Brain microvascular endothelial cell (primary cell): ENCODE results near the gene GFER.

Experiments used
- DNase-seq: peaks from one replicate; pipeline ENCODE4 v3.0.0-alpha.2; 2020
- H3K27ac ChIP-seq: fragments of 250-450 bp; sonication (Bioruptor Pico); 2 replicates; pipeline ENCODE4 v1.5.1; 2020; ENCODE audit warnings: mild to moderate bottlenecking, moderate library complexity
- H3K27me3 ChIP-seq: fragments of 250-450 bp; sonication (Bioruptor Pico); replicated peaks from 2 replicates; pipeline ENCODE4 v1.5.1; 2020; ENCODE audit warnings: mild to moderate bottlenecking
- H3K36me3 ChIP-seq: fragments of 250-450 bp; sonication (Bioruptor Pico); replicated peaks from 2 replicates; pipeline ENCODE4 v1.5.1; 2020; ENCODE audit warnings: mild to moderate bottlenecking
- H3K4me3 ChIP-seq: 2 replicates; pipeline ENCODE4 v1.5.1; 2011; ENCODE audit warnings: low read depth, mild to moderate bottlenecking, control low read depth, low read length, moderate library complexity
- in situ Hi-C: cut with HindIII; loops from 2 replicates; pipeline ENCODE4 v1.10.0; 2017; ENCODE audit warnings: low sequenced_read_pairs, low pct_ligation_motif_present
- TF ChIP-seq, protein P1 (sequence below): IDR thresholded peaks from 2 replicates; pipeline ENCODE4 v1.5.1; 2011; ENCODE audit warnings: low read depth, mild to moderate bottlenecking, moderate library complexity, low read length, control low read depth, inconsistent platforms; ENCODE audit errors: missing control alignments

The GFER gene

DNA sequence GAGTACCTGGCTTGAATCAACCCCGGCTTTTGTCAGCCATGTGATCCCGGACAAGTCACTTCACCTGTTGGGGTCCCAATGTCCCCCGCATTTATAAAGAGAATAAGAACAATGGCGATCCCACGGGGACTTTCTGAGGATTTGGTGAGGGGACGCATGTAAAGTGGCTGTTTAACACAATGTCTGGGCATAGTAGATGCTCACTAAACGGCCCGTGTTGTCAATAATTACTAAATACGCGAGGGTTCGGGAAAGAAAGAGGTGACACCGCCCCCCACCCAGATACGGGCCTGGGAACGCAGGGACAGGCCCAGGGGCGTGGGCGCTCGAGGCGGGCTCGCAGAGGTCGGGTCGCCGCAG lies 7.6 kb downstream of the GFER start:
- Histone ChIP-seq H3K4me3 (no peak overlapping the region), H3K27ac (no peak overlapping the region), H3K36me3 (peaks cover 7% of the 10 kb centered on the region), H3K27me3 (peaks cover 21% of the 10 kb centered on the region)
- TF ChIP-seq, protein P1, sequence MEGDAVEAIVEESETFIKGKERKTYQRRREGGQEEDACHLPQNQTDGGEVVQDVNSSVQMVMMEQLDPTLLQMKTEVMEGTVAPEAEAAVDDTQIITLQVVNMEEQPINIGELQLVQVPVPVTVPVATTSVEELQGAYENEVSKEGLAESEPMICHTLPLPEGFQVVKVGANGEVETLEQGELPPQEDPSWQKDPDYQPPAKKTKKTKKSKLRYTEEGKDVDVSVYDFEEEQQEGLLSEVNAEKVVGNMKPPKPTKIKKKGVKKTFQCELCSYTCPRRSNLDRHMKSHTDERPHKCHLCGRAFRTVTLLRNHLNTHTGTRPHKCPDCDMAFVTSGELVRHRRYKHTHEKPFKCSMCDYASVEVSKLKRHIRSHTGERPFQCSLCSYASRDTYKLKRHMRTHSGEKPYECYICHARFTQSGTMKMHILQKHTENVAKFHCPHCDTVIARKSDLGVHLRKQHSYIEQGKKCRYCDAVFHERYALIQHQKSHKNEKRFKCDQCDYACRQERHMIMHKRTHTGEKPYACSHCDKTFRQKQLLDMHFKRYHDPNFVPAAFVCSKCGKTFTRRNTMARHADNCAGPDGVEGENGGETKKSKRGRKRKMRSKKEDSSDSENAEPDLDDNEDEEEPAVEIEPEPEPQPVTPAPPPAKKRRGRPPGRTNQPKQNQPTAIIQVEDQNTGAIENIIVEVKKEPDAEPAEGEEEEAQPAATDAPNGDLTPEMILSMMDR = no peak
- no peak for DNase-seq
- in situ Hi-C loops = no loop called here

DNA sequence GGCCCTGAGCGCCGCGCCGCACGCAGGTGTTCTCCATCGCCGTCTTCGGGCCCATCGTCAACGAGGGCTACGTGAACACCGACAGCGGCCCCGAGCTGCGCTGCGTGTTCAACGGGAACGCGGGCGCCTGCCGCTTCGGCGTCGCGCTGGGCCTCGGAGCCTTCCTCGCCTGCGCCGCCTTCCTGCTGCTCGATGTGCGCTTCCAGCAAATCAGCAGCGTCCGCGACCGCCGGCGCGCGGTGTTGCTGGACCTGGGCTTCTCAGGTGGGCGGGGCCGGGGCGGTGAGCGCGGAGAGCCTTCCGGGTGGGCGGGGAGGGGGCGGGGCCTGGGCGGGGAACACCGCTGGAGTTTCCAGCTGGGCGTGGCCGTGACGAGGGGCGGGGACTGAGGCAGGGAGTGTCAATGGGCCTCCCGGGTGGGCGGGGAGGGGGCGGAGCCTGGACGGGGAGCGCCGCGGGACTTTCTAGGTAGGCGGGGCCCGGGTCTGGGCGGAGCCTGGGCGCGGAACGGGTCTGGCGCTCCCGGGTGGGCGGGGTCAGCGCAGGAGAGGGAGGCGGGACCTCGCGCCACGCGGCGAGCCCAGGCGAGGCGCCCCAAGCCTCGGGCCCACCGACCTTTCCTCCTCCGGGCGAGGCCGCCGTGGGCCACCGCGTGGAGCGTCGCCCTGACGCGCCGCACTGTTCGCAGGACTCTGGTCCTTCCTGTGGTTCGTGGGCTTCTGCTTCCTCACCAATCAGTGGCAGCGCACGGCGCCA lies 8.1 kb downstream of the GFER start:
- TF ChIP-seq, protein P1 = no peak

DNA sequence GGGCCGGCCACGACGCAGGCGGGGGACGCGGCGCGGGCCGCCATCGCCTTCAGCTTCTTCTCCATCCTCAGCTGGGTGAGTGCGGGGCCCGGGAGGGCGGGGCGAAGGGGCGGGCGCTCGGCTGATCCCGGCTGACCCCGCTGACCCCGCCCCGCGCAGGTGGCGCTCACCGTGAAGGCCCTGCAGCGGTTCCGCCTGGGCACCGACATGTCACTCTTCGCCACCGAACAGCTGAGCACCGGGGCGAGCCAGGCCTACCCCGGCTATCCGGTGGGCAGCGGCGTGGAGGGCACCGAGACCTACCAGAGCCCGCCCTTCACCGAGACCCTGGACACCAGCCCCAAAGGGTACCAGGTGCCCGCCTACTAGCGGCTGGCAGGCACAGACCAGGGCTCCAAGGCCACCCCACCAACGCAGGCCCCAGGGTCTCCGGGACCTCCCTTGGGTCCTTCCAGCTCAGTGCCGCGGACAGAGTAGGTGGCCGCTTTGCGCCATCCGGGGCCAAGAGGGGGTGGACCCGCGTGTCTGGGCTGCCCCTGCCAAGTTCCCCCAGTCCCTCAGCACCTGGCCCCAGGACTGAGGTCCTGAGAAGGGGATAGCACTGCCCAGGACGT lies 8.8 kb downstream of the GFER start:
- no peak overlapping the region for H3K27ac ChIP-seq
- in situ Hi-C loops = no loop called here
- no peak overlapping the region for H3K4me3 ChIP-seq

More for the DNA sequence above, 8.1 kb downstream of the GFER start:
- Histone ChIP-seq H3K4me3 (peak overlapping the region; percentile 35), H3K27ac (no peak overlapping the region), H3K36me3 (peaks cover 8% of the 10 kb centered on the region), H3K27me3 (peaks cover 21% of the 10 kb centered on the region)
- in situ Hi-C loops = no loop called here
- peak; percentile 94 for DNase-seq

DNA sequence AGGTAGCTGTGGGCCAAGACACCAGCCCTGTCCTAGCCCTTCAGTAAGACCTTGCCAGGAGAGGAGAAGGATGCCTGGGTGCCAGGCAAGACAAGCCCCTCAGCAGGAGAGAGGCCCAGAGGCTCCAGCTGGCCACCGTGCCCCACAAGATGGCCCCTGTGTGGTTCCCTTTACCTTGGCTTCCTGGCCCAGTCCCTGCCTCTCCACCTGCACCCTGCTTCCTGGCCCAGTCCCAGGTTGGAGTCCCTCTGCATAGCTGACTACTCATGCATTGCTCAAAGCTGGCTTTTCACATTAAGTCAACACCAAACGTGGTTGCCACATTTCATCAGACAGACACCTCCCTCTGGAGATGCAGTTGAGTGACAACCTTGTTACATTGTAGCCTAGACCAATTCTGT lies 9.7 kb downstream of the GFER start:
- Histone ChIP-seq H3K36me3 (peaks cover 22% of the 10 kb centered on the region), H3K4me3 (no peak overlapping the region), H3K27ac (no peak overlapping the region), H3K27me3 (peaks cover 20% of the 10 kb centered on the region)
- in situ Hi-C loops = no loop called here
- TF ChIP-seq, protein P1 = no peak
- no peak for DNase-seq

More for the DNA sequence above, 8.8 kb downstream of the GFER start:
- H3K36me3 ChIP-seq = peaks cover 13% of the 10 kb centered on the region
- TF ChIP-seq, protein P1 = no peak
- H3K27me3 ChIP-seq = peaks cover 21% of the 10 kb centered on the region
- DNase-seq = no peak

DNA sequence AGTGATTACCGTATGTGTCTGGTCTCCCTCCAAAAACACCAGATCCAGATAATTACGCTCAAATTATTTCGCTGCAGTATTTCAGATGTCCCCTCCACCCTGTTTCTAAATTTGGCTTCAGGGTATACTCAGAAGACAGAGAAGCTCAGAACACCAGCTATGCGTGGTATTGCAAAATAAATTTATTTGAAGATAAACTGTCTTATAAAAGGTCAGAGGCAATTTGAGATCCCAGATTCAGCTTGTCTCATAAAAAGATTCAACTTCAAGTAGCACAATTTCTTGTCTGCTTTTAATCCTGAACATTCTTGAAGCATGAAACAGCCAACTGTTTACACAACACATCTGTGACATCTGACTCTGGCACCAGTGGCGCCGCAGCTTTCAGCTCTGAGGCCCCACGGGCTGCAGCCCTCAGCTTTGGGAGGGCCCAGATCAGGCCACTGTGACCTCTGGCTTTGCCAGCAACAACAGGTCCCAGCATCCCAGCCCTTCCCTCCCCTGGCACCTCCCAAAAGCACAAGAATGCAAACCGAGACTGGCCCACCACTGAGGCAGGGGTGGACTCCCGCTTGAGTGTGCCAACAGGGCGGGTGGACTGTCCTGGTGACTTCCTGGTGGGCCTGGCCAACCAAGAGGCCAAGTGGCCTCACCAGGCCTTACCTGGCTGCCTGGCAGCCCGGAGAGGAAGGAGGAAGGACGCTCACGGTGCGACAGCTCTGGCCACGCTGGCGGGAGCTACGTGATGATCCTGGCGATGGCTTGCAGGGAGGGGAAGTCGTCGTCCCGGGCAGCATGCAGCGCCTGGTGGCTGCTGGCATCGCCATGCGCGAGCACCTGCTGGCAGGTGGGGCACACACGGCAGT lies 13.7 kb downstream of the GFER start:
- no peak for DNase-seq
- TF ChIP-seq, protein P1 = no peak
- Histone ChIP-seq H3K27ac (no peak overlapping the region), H3K4me3 (no peak overlapping the region), H3K27me3 (no peaks in the 10 kb centered on the region), H3K36me3 (peaks cover 60% of the 10 kb centered on the region)
- in situ Hi-C loops = no loop called here
